Keratinocyte (primary cell): ENCODE results near the gene ATXN10. TPM values are rescaled to one million over a fixed set of nuclear protein-coding genes. Genes with fewer than 3 reads are reported as not detected.
A peak's percentile ranks its signal among the peaks of the same experiment; 100 is the strongest.

Source experiments
- DNase-seq: peaks from one replicate; pipeline ENCODE4 v3.0.0-alpha.2; 2011; ENCODE audit warnings: low read depth, missing footprints, low spot score
- FAIRE-seq: peaks from 2 replicates; lab custom pipeline; 2011; peaks lifted over from hg19 to GRCh38; lab: Jason Lieb, UNC
- H2AFZ ChIP-seq: 2 replicates; pipeline ENCODE4 v1.6.0; 2012; ENCODE audit warnings: low read length, control low read depth, inconsistent platforms; ENCODE audit not compliant: control insufficient read depth
- H3K27ac ChIP-seq: 2 replicates; pipeline ENCODE4 v1.5.1; 2011; ENCODE audit warnings: low read length; ENCODE audit not compliant: control insufficient read depth, insufficient read depth
- H3K27me3 ChIP-seq: 3 replicates; pipeline ENCODE4 v1.6.0; 2011; ENCODE audit warnings: low read length; ENCODE audit not compliant: control insufficient read depth, insufficient read depth; ENCODE audit errors: extremely low read depth
- H3K36me3 ChIP-seq, 2 experiments: 2 replicates in 1 of 2; 3 replicates in 1 of 2; pipeline ENCODE4 v1.5.1; 2011; ENCODE audit warnings: low read length in 2 of 2, mild to moderate bottlenecking in 1 of 2; ENCODE audit not compliant: control insufficient read depth in 2 of 2, insufficient read depth in 2 of 2; ENCODE audit errors: extremely low read depth in 1 of 2
- H3K4me1 ChIP-seq: 3 replicates; pipeline ENCODE4 v1.5.1; 2011; ENCODE audit warnings: low read length; ENCODE audit not compliant: control insufficient read depth, insufficient read depth; ENCODE audit errors: extremely low read depth
- H3K4me2 ChIP-seq: 3 replicates; pipeline ENCODE4 v1.6.0; 2011; ENCODE audit warnings: low read depth, low read length; ENCODE audit not compliant: control insufficient read depth, insufficient read depth; ENCODE audit errors: extremely low read depth
- H3K4me3 ChIP-seq, 3 experiments: fragments of 200-600 bp in 1 of 3; sonication (generic) in 1 of 3; 2 replicates in 2 of 3; 3 replicates in 1 of 3; pipeline ENCODE4 v1.5.1; 2011 to 2016; ENCODE audit warnings: low read length in 3 of 3, mild to moderate bottlenecking in 3 of 3, control low read depth in 2 of 3, inconsistent platforms in 1 of 3, low read depth in 1 of 3, mixed read lengths in 1 of 3, mixed run types in 1 of 3, moderate library complexity in 1 of 3; ENCODE audit not compliant: control insufficient read depth in 2 of 3, insufficient read depth in 2 of 3; ENCODE audit errors: extremely low read depth in 1 of 3
- H3K79me2 ChIP-seq: 2 replicates; pipeline ENCODE4 v1.6.0; 2012; ENCODE audit warnings: low read length; ENCODE audit not compliant: control insufficient read depth, insufficient read depth
- H3K9ac ChIP-seq: 3 replicates; pipeline ENCODE4 v1.6.0; 2011; ENCODE audit warnings: low read length; ENCODE audit not compliant: control insufficient read depth, insufficient read depth; ENCODE audit errors: extremely low read depth
- H3K9me1 ChIP-seq: 3 replicates; pipeline ENCODE4 v1.6.0; 2011; ENCODE audit warnings: low read length; ENCODE audit not compliant: control insufficient read depth, insufficient read depth; ENCODE audit errors: extremely low read depth
- H3K9me3 ChIP-seq: 2 replicates; pipeline ENCODE4 v1.5.1; 2012; ENCODE audit warnings: low read depth, low read length; ENCODE audit not compliant: control insufficient read depth
- H4K20me1 ChIP-seq: 3 replicates; pipeline ENCODE4 v1.6.0; 2011; ENCODE audit warnings: low read length; ENCODE audit not compliant: control insufficient read depth, insufficient read depth; ENCODE audit errors: extremely low read depth
- EZH2 ChIP-seq: IDR thresholded peaks from one replicate; pipeline ENCODE4 v1.6.1; 2012; ENCODE audit warnings: inconsistent platforms, mild to moderate bottlenecking, low read length, moderate library complexity
- dilution Hi-C: fragments of 300-500 bp; cut with MboI; formaldehyde crosslinking; loops from one replicate; pipeline ENCODE4 v1.7.0; 2020; ENCODE audit warnings: low sequenced_read_pairs; ENCODE audit not compliant: extremely low pct_ligation_motif_present
- polyA plus RNA-seq, 5 experiments: library from polyadenylated mRNA; depleted of rRNA in 3 of 5; stranded (reverse) in 3 of 5; stranded (forward) in 1 of 5; unstranded in 1 of 5; fragments of >200 nt; gene quantifications; 1 replicate in 1 of 5; 2 replicates in 3 of 5; 3 replicates in 1 of 5; pipeline versions ENCODE4 v1.2.1 to v1.2.3, GENCODE V29; 2011 to 2012; ENCODE audit warnings: missing spikeins in 2 of 5, low read depth in 1 of 5, low replicate concordance in 1 of 5
- TF ChIP-seq, protein P1 (sequence below), 3 experiments: IDR thresholded peaks in 1 of 3; conservative IDR thresholded peaks in 1 of 3; optimal IDR thresholded peaks in 1 of 3; 2 replicates in 2 of 3; 3 replicates in 1 of 3; pipeline versions ENCODE3 to v1.5.1; 2011; ENCODE audit warnings: low read length in 3 of 3, mild to moderate bottlenecking in 3 of 3, moderate library complexity in 2 of 3, control low read depth in 1 of 3, inconsistent platforms in 1 of 3; ENCODE audit not compliant: insufficient read depth in 2 of 3; ENCODE audit errors: extremely low read depth in 1 of 3

The ATXN10 gene
- polyA plus RNA-seq, 1 donor (not counting 4 experiments of a cell fraction or from before 2014, with no cell fraction given) = 276 TPM

DNA sequence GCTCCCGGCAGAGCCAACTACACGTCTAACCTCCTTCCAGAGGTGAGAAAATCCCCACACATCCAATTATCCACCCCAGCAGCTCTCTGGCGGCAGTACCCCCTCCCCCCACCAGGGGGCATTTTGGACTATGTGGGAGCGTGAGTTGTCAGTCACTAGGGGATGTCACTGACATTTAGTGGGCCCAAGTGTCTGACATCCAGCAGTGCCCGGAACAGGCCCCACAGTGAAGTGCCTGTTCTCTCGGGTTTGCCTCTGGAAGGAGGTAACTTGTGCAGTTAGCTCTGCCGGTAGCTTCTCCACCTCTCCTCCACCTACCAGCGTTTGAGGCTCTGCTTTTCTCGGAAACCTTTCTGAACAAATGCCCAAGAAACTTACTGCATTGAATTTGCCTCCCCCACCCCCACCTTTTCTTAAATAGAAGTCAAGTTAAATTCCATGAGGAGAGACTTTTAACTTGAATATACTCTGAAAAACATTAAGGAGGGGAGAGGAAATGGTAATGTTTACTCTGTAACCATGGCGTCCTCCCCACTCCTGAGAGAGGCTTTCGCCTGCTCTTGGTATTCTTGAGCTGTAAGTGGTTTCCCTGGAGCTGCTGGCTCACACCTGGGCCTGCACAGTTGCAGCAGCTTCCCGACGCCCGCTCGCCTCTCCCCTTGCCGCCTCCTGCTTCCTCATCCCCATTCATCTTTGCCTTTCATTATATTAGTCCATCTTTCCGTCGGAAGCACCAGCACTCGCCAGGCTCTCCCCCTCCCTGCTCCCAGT, 192.5 kb downstream of the ATXN10 start:
- H3K4me2 ChIP-seq = peak overlapping the region; percentile 2
- peaks cover 33% of the 10 kb centered on the region for H3K4me1 ChIP-seq
- peak; percentile 58 for FAIRE-seq
- H3K9me1 ChIP-seq = no peaks in the 10 kb centered on the region
- dilution Hi-C loops = no loop called here
- no peak overlapping the region for H2AFZ ChIP-seq
- no peak for DNase-seq
- H3K27me3 ChIP-seq = peaks cover 43% of the 10 kb centered on the region
- no peaks in the 10 kb centered on the region for H3K36me3 ChIP-seq
- H3K9me3 ChIP-seq = no peaks in the 10 kb centered on the region
- no peak overlapping the region for H3K4me3 ChIP-seq
- no peaks in the 10 kb centered on the region for H4K20me1 ChIP-seq
- H3K27ac ChIP-seq = no peak overlapping the region
- no peaks in the 10 kb centered on the region for H3K79me2 ChIP-seq
- TF ChIP-seq, protein P1, sequence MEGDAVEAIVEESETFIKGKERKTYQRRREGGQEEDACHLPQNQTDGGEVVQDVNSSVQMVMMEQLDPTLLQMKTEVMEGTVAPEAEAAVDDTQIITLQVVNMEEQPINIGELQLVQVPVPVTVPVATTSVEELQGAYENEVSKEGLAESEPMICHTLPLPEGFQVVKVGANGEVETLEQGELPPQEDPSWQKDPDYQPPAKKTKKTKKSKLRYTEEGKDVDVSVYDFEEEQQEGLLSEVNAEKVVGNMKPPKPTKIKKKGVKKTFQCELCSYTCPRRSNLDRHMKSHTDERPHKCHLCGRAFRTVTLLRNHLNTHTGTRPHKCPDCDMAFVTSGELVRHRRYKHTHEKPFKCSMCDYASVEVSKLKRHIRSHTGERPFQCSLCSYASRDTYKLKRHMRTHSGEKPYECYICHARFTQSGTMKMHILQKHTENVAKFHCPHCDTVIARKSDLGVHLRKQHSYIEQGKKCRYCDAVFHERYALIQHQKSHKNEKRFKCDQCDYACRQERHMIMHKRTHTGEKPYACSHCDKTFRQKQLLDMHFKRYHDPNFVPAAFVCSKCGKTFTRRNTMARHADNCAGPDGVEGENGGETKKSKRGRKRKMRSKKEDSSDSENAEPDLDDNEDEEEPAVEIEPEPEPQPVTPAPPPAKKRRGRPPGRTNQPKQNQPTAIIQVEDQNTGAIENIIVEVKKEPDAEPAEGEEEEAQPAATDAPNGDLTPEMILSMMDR (optimal IDR thresholded peaks at IDR 0.05 in 1 of 3, IDR thresholded peaks at IDR 0.05 in 1 of 3, conservative IDR thresholded peaks at IDR 0.05 in 1 of 3; ENCODE audit: extremely low read depth in 1 of 3, insufficient read depth in 2 of 3, low read length in 3 of 3) = peak; percentile 92 to 97 (median 93)
- no peak for TF ChIP-seq EZH2
- H3K9ac ChIP-seq = no peak overlapping the region

DNA sequence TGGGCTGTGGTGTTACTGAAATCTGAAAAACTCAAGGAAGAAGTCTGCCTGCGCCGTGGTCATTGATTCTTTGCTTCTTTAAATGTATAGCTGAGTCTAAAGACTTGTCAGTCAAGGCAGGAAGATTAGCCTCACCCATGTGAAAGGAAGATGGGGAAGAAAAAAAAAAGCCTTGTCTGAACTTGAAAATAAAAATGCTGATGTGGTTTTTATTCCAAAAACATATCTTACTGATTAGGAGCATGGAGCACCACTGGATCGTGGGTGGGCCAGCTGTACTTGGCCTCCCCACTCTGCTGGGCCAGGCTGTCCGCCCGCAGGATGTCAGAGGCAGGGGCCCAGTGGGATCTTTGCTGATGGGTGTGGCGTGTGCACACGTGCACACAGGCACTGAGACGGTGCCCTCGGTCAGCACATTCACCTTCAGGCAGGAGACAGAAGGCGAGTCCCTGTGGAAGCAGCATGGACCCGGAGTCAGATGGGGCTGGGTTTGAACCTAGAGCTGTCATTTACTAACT, 193.4 kb downstream of the ATXN10 start:
- DNase-seq = no peak
- H3K27me3 ChIP-seq = peaks cover 51% of the 10 kb centered on the region
- no peak overlapping the region for H3K4me3 ChIP-seq
- dilution Hi-C loops = no loop called here
- no peaks in the 10 kb centered on the region for H3K79me2 ChIP-seq
- no peaks in the 10 kb centered on the region for H3K9me3 ChIP-seq
- peak overlapping the region; percentile 16 for H3K4me2 ChIP-seq
- no peak overlapping the region for H3K27ac ChIP-seq
- no peaks in the 10 kb centered on the region for H4K20me1 ChIP-seq
- TF ChIP-seq, protein P1 (optimal IDR thresholded peaks at IDR 0.05 in 1 of 3, IDR thresholded peaks at IDR 0.05 in 1 of 3, conservative IDR thresholded peaks at IDR 0.05 in 1 of 3; ENCODE audit: extremely low read depth in 1 of 3, insufficient read depth in 2 of 3, low read length in 3 of 3) = no peak
- TF ChIP-seq EZH2 = no peak
- H3K9me1 ChIP-seq = no peaks in the 10 kb centered on the region
- peaks cover 33% of the 10 kb centered on the region for H3K4me1 ChIP-seq
- no peak overlapping the region for H2AFZ ChIP-seq
- H3K36me3 ChIP-seq = no peaks in the 10 kb centered on the region
- FAIRE-seq = no peak
- H3K9ac ChIP-seq = no peak overlapping the region
